DOHH2 (cell line): ENCODE measurements around the gene GLT1D1.

Source experiments
- H3F3A ChIP-seq: fragments of 200-600 bp; sonication (generic), shearing (Covaris generic); 2 replicates; pipeline ENCODE4 v1.6.0; 2016; ENCODE audit warnings: antibody characterized with exemption, mild to moderate bottlenecking; ENCODE audit not compliant: control insufficient read depth, insufficient read depth
- H3K27ac ChIP-seq: fragments of 200-600 bp; sonication (generic); 2 replicates; pipeline ENCODE4 v1.5.1; 2014; ENCODE audit warnings: low read depth, mild to moderate bottlenecking, low read length, moderate library complexity
- H3K27me3 ChIP-seq: fragments of 200-600 bp; sonication (generic); 2 replicates; pipeline ENCODE4 v1.6.1; 2014; ENCODE audit warnings: mild to moderate bottlenecking, low read length, mixed read lengths; ENCODE audit not compliant: control insufficient read depth
- H3K36me3 ChIP-seq: fragments of 200-600 bp; sonication (generic); 2 replicates; pipeline ENCODE4 v1.6.1; 2014; ENCODE audit warnings: mild to moderate bottlenecking, low read length, moderate library complexity, mixed read lengths; ENCODE audit not compliant: control insufficient read depth
- H3K4me1 ChIP-seq: fragments of 200-600 bp; sonication (generic); 2 replicates; pipeline ENCODE4 v1.6.1; 2014; ENCODE audit warnings: mild to moderate bottlenecking, low read length, mixed read lengths; ENCODE audit not compliant: control insufficient read depth
- H3K4me2 ChIP-seq: fragments of 200-600 bp; sonication (generic); 2 replicates; pipeline ENCODE4 v1.6.0; 2014; ENCODE audit warnings: mild to moderate bottlenecking, low read length, moderate library complexity
- H3K4me3 ChIP-seq: fragments of 200-600 bp; sonication (generic); 2 replicates; pipeline ENCODE4 v1.5.1; 2014; ENCODE audit warnings: mild to moderate bottlenecking, low read length, mixed read lengths
- H3K79me2 ChIP-seq: fragments of 200-600 bp; sonication (generic); 2 replicates; pipeline ENCODE4 v1.6.1; 2014; ENCODE audit warnings: mild to moderate bottlenecking, low read length, mixed read lengths; ENCODE audit not compliant: control insufficient read depth
- H3K9me2 ChIP-seq: fragments of 200-600 bp; sonication (generic); replicated peaks from 2 replicates; pipeline ENCODE4 v1.6.1; 2014; ENCODE audit warnings: mild to moderate bottlenecking, low read length, mixed read lengths; ENCODE audit not compliant: control insufficient read depth
- H3K9me3 ChIP-seq: fragments of 200-600 bp; sonication (generic); 2 replicates; pipeline ENCODE4 v1.6.1; 2014; ENCODE audit warnings: antibody characterized with exemption, low read length, mixed read lengths; ENCODE audit not compliant: control insufficient read depth, insufficient read depth
- H4K20me1 ChIP-seq: fragments of 200-600 bp; sonication (generic); 2 replicates; pipeline ENCODE4 v1.6.0; 2014; ENCODE audit warnings: low read depth, mild to moderate bottlenecking, antibody characterized with exemption, low read length, moderate library complexity; ENCODE audit not compliant: control insufficient read depth, insufficient read depth
- EZH2phosphoT487 ChIP-seq: fragments of 200-600 bp; sonication (generic); IDR thresholded peaks from 2 replicates; pipeline ENCODE4 v1.6.1; 2017; ENCODE audit warnings: borderline replicate concordance, mild to moderate bottlenecking, antibody characterized with exemption, low read length, moderate library complexity, mixed read lengths
- TF ChIP-seq, protein P1 (sequence below): fragments of 200-600 bp; sonication (generic); IDR thresholded peaks from one replicate; pipeline ENCODE4 v1.5.1; 2014; ENCODE audit warnings: antibody characterized with exemption, mild to moderate bottlenecking, low read depth, low read length; ENCODE audit not compliant: poor library complexity, severe bottlenecking

Gene GLT1D1

GRCh38 chr12:128920468-128920867, 67.2 kb downstream of the GLT1D1 start:
- no peaks in the 10 kb centered on the region for H3K36me3 ChIP-seq
- H3K27ac ChIP-seq = no peak overlapping the region
- H3K4me1 ChIP-seq = no peaks in the 10 kb centered on the region
- H3K27me3 ChIP-seq = no peaks in the 10 kb centered on the region
- no peaks in the 10 kb centered on the region for H3K9me2 ChIP-seq
- H4K20me1 ChIP-seq = no peaks in the 10 kb centered on the region
- no peak for TF ChIP-seq EZH2phosphoT487
- TF ChIP-seq, protein P1, sequence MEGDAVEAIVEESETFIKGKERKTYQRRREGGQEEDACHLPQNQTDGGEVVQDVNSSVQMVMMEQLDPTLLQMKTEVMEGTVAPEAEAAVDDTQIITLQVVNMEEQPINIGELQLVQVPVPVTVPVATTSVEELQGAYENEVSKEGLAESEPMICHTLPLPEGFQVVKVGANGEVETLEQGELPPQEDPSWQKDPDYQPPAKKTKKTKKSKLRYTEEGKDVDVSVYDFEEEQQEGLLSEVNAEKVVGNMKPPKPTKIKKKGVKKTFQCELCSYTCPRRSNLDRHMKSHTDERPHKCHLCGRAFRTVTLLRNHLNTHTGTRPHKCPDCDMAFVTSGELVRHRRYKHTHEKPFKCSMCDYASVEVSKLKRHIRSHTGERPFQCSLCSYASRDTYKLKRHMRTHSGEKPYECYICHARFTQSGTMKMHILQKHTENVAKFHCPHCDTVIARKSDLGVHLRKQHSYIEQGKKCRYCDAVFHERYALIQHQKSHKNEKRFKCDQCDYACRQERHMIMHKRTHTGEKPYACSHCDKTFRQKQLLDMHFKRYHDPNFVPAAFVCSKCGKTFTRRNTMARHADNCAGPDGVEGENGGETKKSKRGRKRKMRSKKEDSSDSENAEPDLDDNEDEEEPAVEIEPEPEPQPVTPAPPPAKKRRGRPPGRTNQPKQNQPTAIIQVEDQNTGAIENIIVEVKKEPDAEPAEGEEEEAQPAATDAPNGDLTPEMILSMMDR = no peak
- no peak overlapping the region for H3K4me3 ChIP-seq
- no peaks in the 10 kb centered on the region for H3K79me2 ChIP-seq
- no peaks in the 10 kb centered on the region for H3F3A ChIP-seq
- H3K9me3 ChIP-seq = no peaks in the 10 kb centered on the region
- H3K4me2 ChIP-seq = no peak overlapping the region

DNA sequence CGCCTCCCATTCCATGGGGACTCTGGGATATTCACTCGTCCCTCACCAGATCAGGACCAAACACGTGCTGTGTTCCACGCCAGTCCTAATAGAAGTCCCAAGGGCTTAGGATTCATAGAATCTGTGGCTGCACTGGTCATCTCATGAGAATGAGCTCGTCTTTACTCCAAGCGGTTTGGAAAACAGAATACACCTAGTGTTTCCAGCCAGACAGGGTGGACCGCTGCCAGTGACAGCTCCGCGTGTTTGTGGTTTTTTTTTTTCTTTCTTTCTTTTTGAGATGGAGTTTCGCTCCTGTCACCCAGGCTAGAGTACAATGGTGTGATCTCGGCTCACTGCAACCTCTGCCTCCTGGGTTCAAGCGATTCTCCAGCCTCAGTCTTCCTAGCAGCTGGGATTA, 75.1 kb downstream of the GLT1D1 start:
- Histone ChIP-seq H3K27me3 (no peaks in the 10 kb centered on the region), H3K36me3 (no peaks in the 10 kb centered on the region), H3K4me3 (no peak overlapping the region), H3K4me2 (no peak overlapping the region), H3K9me3 (no peaks in the 10 kb centered on the region), H3K27ac (no peak overlapping the region), H3K4me1 (no peaks in the 10 kb centered on the region), H3K9me2 (no peaks in the 10 kb centered on the region), H4K20me1 (no peaks in the 10 kb centered on the region), H3F3A (no peaks in the 10 kb centered on the region), H3K79me2 (no peaks in the 10 kb centered on the region)
- TF ChIP-seq, protein P1 = no peak
- TF ChIP-seq EZH2phosphoT487 = no peak

DNA sequence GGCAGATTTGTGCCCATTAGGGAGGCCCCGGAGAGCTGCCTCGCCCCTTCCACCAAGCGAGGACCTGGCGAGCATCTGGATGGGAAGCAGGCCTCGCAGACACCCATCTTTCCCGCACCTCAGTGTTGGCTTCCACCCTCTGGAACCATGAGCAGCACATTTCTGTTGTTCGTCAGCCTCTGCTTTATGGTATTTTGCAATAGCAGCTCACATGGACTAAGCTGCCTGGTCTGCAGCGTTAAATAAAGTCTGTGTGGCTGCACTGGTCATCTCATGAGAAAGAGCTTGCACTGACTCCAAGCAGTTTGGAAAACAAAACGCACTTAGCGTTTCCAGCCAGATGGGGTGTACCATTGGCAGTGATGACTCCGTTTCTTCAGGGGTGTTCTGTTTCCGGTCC, 75.8 kb downstream of the GLT1D1 start:
- Histone ChIP-seq H3K27ac (no peak overlapping the region), H3F3A (no peaks in the 10 kb centered on the region), H4K20me1 (no peaks in the 10 kb centered on the region), H3K79me2 (no peaks in the 10 kb centered on the region), H3K9me2 (no peaks in the 10 kb centered on the region), H3K36me3 (no peaks in the 10 kb centered on the region), H3K4me3 (no peak overlapping the region), H3K9me3 (no peaks in the 10 kb centered on the region), H3K4me2 (no peak overlapping the region), H3K27me3 (no peaks in the 10 kb centered on the region), H3K4me1 (no peaks in the 10 kb centered on the region)
- TF ChIP-seq, protein P1 = no peak
- no peak for TF ChIP-seq EZH2phosphoT487

DNA sequence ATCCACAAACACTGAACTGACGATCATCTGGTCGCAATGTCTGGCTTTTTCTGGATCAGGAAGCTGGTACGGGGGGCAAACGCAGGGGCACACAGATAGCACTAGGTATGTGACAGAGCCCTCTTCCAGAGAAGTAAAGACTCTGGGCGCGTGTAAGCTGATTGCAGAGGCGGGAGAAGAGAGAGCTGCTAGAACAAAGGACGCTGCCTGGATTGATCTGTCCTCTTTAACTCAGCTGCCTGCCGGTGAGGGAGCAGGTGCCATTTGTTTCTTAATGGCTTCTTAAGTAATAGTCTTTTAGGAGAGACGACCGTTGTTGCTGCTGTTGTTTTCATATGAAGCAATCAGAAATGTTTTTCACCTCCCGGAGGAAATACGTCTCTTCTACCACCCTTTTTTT, 77.3 kb downstream of the GLT1D1 start:
- Histone ChIP-seq H3K79me2 (no peaks in the 10 kb centered on the region), H3K4me3 (no peak overlapping the region), H3K9me2 (no peaks in the 10 kb centered on the region), H3K27ac (no peak overlapping the region), H3K9me3 (no peaks in the 10 kb centered on the region), H3K4me1 (no peaks in the 10 kb centered on the region), H3K27me3 (no peaks in the 10 kb centered on the region), H3K4me2 (no peak overlapping the region), H4K20me1 (no peaks in the 10 kb centered on the region), H3K36me3 (no peaks in the 10 kb centered on the region), H3F3A (no peaks in the 10 kb centered on the region)
- TF ChIP-seq EZH2phosphoT487 = no peak
- TF ChIP-seq, protein P1 = no peak
